AG10803 (cell line): ENCODE measurements around the gene KCNMA1.

Experiments used
- DNase-seq: peaks from one replicate; pipeline ENCODE4 v3.0.0; 2010; ENCODE audit warnings: low read depth
- H3K4me3 ChIP-seq: 2 replicates; pipeline ENCODE4 v1.5.1; 2011; ENCODE audit warnings: mild to moderate bottlenecking, low read length, control low read depth
- TF ChIP-seq, protein P1 (sequence below): conservative IDR thresholded peaks from 2 replicates; pipeline ENCODE4 v1.5.1; 2011; ENCODE audit warnings: mild to moderate bottlenecking, low read length, control low read depth, inconsistent platforms

Gene KCNMA1

DNA sequence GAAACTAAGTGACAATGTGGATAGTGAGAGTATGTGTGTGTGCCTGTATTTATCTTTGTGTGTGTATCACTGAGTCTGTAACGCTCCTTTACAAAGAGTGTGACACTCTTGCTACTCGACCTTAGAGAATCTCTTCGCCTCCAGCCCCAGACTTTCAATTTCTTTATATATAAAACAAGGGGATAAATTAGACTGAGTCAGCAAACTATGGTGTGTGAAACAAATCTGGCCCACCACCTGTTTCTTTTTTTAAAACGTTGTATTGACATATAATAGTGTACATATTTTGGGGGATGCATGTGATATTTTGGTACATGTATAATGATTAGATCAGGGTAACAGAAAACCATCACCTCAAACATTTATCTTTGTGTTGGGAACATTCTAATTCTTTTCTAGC lies 240.5 kb downstream of the KCNMA1 start:
- TF ChIP-seq, protein P1, sequence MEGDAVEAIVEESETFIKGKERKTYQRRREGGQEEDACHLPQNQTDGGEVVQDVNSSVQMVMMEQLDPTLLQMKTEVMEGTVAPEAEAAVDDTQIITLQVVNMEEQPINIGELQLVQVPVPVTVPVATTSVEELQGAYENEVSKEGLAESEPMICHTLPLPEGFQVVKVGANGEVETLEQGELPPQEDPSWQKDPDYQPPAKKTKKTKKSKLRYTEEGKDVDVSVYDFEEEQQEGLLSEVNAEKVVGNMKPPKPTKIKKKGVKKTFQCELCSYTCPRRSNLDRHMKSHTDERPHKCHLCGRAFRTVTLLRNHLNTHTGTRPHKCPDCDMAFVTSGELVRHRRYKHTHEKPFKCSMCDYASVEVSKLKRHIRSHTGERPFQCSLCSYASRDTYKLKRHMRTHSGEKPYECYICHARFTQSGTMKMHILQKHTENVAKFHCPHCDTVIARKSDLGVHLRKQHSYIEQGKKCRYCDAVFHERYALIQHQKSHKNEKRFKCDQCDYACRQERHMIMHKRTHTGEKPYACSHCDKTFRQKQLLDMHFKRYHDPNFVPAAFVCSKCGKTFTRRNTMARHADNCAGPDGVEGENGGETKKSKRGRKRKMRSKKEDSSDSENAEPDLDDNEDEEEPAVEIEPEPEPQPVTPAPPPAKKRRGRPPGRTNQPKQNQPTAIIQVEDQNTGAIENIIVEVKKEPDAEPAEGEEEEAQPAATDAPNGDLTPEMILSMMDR = no peak
- H3K4me3 ChIP-seq = no peak overlapping the region
- no peak for DNase-seq

DNA sequence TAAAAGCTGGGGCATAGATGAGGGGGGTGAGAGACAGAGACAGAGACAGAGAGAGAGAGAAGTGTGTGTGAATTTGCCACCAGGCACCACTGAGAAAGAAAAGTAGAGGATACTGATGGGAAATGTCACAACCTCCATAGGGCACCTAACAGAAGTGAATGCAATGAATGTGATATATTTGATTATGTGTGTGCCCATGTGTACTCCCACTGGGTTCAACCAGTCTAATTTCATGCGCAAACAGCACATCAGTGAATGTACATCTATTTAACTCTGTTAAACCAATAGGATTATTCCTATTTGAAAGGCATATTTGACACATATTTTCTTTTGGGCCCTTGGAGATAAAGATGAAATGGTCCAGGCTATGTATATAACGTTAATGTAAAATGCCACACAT lies 241.3 kb downstream of the KCNMA1 start:
- TF ChIP-seq, protein P1 = no peak
- no peak for DNase-seq
- no peak overlapping the region for H3K4me3 ChIP-seq

DNA sequence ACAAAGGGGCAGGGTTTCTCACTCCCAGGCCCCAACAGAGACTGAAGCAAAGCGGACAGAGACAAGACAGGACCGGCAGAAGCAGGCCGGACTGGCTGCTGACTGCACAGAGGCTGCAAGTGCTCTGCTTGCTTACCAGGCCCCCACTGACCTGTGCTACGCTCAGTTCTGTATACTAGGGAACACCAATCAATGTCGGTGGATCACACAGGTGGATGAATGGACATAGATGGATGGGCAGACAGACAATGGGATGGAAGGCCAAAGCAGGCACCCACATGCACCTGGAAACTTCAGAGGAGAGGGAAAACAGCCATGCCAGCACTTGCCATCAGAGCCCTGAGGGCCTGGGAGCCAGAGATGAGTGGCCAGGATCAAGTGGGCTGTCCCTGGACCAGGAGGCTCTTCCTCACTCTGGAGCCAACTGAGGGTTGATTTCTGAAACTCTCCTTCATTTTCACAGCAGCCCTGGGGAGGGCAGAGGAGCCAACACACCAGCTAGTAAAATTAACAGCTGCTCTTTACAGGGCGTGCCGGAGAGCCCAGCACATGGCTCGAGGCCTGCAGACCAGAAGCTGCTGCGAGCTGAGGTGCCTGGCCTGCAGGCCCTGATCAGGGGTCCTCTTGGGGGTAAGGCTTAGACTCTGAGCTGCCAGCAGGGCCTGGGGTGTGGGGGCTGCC lies 243.6 kb downstream of the KCNMA1 start:
- H3K4me3 ChIP-seq = no peak overlapping the region
- no peak for DNase-seq
- TF ChIP-seq, protein P1 = no peak

DNA sequence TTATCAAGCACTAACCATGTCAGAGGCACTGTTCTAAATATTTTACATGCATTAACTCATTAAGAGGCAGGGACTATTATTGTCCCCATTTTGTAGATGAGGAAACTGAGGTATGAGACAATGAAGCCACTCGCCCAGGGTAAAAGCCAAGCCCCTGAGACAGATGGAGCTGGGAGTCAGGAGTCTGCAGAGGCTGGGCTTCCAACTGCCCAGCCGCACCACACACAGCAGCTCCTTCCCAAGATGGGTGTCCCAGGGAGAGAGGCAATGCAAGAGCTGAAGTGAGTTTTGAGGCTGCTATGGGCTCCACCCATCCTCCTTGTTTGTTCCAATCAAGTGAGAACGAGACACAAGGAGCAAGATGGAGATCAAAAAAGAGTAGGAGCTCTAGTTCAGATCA lies 244.2 kb downstream of the KCNMA1 start:
- TF ChIP-seq, protein P1 = no peak
- DNase-seq = no peak
- H3K4me3 ChIP-seq = no peak overlapping the region

DNA sequence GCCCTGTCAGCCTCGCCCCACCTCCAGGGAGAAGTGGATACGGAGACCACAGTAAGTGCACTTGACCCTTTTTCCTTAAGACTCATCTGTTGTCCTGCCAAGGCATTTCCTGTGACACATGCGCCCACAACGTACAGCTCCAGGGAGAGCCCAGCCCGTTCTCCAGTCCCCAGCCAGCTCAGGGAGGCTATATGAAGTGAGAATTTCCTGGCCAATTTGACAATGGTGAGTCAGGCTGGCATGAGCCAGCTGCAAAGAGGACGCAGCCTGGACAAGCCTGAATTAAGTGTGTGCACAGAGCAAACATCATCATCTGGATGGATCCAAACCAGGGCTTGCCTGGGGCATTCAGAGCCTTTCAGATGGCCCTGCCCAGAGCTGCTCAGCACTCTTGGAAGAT lies 244.8 kb downstream of the KCNMA1 start:
- TF ChIP-seq, protein P1 = no peak
- peak; percentile 96 for DNase-seq
- H3K4me3 ChIP-seq = no peak overlapping the region

DNA sequence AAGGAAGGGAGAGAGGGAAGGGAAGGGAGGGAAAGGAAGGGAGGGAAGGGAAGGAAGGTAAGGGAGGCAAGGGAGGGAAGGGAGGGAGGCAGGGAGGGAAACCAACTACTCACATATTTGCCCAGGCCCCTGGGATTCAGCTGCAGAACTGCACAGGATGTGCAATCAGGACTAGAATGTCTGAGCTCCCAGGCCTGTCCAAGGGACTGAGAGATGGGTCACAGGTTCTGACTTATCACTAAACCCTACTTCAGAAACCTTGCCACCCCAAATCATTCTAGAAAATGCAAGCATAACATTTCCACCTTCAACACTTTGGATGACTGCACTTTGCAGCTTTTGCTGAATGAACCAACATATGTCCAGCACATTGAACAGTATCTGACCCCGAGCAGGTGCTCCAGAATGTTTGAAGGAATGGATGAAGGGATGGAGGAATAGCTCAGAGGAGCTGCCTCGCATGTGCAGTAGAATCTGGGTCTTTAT lies 245.3 kb downstream of the KCNMA1 start:
- TF ChIP-seq, protein P1 = no peak; the same call in 1 of the 2 replicates
- peak; percentile 72 for DNase-seq
- H3K4me3 ChIP-seq = no peak overlapping the region

- TF ChIP-seq, protein P1 = peak; percentile 77
- DNase-seq = peak; percentile 87
- H3K4me3 ChIP-seq = peak overlapping the region; percentile 20
Measured at GRCh38 chr10:77391605-77392235, 245.9 kb downstream of the KCNMA1 start.
